Measurements from ENCODE around the gene PRDX5.

Gene PRDX5

DNA sequence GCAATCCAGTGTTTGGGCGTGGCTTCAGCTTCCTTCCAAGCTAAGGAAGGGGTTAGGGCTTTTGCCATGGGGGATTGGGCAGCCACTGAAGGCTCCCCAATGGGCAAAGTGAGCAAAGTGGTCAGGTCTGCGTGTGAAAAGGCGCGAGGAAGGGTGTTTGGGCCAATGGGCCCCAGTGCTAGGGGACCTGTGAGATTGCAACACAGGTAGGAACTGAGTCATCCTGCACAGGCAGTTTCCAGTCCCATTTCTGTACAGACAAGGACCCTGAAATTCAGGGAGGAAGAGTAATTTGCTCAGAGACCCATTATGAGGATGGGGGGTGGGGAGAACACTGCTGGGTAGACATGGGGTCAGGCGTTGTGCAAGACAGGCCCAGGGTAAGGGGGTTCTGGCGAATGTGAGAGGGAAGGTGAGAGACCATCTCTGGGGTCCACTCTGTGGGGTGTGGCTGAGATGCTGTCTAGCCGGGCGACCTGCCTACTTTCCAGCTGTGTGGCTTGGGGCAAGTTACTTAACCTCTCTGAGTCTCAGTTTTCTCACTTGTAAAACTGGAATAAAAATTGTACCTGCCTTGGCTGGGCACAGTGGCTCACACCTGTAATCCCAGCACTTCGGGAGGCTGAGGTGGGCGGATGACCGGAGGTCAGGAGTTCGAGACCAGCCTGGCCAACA is 29.4 kb downstream of the PRDX5 start:
- DNase-seq (ENCODE audit: low spot score): no peak

DNA sequence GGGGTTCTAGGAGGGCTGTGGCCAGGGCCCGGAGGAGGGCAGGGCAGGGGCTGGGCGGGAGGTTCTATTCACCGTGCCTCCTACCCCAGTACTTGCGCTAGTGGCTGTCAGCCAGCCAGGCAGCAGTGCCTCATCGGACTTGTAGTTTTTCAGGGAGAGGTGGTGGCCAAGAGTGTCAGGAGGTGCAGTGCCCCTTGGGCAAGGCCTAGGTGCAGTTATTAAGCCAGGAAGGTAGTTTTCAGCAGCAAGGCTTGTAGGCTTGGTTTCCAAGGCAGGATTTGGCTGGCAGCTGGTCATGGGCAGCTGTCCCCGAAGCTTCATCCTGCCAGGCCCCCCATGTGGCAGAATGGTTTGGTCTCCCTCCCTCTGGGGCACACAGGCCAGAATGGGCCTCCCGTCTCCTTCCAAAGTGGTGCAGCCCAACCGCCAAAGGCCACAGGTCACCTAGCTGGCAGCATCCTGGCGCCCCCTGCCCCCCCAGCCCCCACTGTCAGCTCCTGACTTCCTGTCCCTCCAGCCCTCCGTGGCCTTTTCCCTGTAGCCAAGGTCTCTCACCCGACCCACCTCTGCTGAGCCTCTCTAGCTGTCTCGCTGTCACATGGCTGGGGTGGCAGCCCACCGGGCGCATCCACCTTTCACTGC is 30.6 kb downstream of the PRDX5 start:
- DNase-seq (ENCODE audit: low spot score): no peak

DNA sequence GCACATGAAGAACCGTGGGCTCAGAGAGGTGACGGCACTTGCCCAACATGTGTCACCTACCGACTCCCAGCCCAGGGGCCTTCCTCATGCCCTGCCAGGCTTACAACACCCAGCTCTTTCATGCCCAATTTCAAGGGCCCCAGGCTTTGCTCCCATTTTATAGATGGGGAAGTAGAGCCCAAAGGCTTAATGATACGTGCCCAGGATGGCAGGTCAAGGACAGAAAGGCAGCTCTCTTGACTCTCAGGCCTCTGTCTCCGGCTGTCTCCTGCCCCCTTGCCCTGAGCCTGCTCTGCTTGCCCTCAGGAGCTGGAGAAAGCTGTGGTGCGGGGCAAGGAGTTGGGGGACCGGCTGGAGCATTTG is 31.1 kb downstream of the PRDX5 start:
- DNase-seq (ENCODE audit: low spot score): no peak

DNA sequence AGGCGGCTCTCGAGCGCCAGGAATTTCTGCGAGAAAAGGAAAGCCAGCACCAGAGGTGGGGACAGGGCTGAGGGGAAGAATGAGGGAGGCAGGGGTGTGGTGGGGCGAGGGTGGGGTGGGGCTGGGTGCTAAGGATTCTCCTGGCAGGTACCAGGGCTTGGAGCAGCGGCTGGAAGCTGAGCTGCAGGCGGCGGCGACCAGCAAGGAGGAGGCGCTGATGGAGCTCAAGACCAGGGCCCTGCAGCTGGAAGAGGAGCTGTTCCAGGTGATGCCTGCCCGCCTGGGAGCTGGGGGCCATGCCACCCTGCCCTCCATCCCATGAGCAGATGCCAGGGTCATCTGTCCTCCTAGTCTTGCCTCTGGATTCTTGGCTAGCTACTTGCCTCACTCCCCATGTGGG is 31.5 kb downstream of the PRDX5 start:
- DNase-seq (ENCODE audit: low spot score): no peak

DNA sequence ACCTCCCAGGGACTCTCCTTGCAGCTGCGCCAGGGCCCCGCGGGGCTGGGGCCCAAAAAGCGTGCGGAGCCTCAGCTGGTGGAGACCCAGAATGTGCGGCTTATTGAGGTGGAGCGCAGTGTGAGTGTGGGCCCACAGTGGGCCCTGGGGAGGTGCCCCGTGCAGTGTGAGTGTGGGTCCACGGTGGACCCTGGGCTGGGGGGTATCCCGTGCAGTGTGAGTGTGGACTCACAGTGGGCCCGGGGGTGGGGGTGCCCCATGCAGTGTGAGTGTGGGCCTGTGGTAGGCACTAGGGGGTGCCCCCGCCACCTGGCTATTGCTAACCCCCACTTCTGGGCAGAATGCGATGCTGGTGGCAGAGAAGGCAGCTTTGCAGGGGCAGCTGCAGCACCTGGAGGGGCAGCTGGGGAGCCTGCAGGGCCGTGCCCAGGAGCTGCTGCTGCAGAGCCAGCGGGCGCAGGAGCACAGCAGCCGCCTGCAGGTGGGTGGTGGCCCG is 33.3 kb downstream of the PRDX5 start:
- DNase-seq (ENCODE audit: low spot score): no peak

DNA sequence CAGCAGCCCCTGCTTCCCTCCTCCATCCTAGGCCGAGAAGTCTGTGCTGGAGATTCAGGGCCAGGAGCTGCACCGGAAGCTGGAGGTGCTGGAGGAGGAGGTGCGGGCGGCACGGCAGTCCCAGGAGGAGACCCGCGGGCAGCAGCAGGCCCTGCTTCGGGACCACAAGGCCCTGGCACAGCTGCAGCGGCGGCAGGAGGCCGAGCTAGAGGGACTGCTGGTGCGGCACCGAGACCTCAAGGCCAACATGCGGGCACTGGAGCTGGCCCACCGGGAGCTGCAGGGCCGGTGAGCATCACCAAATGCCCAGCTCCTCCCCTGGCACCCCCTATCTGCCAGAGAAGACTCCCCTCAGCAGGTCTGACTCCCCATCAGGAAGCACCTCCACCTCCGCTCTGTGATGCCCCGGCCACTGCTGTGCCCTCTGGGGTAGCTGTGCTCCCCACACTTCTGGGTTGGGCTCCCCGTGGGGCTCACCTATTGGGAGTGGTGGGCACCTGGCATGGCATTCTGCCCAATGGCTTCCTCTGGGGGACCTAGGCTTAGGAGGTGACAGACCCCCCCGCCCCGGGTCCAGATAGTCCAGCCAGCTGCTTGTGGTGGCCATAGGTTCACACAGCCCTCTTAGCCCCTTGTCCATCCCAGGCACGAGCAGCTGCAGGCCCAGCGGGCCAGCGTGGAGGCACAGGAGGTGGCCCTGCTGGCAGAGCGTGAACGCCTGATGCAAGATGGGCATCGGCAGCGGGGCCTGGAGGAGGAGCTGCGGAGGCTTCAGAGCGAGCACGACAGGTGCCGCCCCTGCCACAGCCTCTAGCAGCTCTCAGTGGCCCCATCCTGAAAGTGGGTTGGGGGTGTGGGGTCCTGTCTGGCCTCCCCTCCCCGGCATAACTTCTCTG is 34.4 kb downstream of the PRDX5 start:
- no peak for DNase-seq (ENCODE audit: low spot score)

DNA sequence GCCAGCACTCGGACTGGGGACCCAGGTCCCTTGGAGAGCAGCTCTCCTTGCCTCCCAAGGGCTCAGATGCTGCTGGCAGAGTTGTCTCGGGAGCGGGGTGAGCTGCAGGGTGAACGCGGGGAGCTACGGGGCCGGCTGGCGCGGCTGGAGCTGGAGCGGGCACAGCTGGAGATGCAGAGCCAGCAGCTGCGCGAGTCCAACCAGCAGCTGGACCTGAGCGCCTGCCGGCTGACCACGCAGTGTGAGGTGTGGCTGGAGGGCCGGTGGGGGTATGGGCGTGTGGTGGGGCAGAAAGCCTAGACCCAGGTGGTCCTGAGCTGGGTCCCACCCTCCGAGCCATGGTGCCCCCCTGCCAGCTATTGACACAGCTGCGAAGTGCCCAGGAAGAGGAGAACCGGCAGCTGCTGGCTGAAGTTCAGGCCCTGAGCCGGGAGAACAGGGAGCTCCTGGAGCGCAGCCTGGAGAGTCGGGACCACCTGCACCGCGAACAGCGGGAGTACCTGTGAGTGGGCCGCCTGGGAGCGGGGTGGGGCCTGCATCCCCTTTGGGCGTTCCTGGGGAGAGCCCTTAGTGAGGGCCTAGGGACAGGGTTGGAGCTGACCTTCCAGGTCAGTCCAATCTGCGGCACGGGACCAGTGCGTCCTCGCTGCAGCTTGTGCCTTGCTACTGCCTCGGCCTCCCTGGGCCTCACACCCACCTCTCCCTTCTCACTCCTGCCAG is 35.2 kb downstream of the PRDX5 start:
- no peak for DNase-seq (ENCODE audit: low spot score)

DNA sequence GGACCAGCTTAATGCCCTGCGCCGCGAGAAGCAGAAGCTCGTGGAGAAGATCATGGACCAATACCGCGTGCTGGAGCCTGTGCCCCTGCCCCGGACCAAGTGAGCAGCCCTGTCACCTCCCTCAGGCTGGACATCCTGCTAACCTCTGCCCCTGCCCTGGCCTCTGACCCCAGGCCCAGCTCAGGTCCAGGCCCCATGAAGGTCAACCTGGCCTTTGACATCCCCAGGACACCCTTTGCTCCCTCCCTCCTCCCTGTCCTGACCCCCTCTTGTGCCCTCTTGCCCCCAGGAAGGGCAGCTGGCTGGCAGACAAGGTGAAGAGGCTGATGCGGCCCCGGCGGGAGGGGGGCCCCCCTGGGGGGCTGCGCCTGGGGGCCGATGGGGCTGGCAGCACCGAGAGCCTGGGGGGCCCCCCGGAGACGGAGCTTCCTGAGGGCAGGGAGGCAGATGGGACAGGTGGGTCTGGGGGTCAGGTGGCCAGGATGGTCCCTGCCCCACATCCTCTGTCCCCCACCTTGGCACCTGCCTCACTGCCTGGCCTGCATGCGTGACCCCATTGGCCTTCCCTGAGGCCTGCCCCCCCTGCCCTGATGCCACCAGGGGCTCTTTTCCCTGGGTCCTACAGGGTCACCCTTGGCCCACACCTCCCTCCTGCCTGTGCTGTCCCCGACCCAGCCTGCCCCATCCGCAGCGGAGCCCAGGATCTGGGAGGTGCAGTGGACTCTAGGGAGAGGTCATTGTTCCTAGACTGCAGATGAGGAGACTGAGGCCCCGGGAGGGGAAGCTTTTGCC is 36.0 kb downstream of the PRDX5 start:
- DNase-seq (ENCODE audit: low spot score): no peak

DNA sequence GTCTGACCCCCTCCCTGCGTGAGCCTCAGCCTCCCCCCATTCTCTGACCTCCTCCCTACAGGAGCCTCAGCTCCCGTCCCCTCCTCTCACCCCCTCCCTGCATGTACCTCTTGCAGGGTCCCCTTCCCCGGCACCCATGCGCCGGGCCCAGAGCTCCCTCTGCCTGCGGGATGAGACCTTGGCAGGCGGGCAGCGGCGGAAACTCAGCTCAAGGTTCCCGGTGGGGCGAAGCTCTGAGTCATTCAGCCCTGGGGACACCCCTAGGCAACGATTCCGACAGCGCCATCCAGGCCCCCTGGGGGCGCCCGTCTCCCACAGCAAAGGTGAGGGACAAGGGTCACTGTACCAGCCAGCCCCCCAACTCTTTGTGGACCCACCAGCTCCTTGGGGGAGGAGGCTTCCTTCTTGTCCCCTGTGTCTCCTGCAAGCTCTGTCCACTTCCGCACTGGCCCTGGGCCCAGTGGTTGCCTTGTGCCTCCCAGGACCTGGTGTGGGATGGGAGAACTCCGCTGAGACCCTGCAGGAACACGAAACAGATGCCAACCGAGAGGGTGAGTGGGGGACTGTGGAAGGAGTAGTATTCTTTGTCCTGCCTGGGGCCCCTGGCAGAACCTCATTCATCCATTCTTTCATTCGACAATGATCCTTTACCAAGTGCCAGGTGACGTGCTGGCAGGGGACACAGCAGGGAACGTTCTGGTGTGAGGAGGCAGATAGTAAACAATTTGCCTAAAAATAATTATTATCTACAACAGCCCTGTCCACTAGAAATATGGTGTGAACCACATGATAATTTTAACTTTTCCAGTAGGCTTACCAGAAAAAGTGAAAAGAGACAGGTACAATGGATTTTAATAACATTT is 37.4 kb downstream of the PRDX5 start:
- peak; percentile 92 for DNase-seq (ENCODE audit: low spot score)

DNA sequence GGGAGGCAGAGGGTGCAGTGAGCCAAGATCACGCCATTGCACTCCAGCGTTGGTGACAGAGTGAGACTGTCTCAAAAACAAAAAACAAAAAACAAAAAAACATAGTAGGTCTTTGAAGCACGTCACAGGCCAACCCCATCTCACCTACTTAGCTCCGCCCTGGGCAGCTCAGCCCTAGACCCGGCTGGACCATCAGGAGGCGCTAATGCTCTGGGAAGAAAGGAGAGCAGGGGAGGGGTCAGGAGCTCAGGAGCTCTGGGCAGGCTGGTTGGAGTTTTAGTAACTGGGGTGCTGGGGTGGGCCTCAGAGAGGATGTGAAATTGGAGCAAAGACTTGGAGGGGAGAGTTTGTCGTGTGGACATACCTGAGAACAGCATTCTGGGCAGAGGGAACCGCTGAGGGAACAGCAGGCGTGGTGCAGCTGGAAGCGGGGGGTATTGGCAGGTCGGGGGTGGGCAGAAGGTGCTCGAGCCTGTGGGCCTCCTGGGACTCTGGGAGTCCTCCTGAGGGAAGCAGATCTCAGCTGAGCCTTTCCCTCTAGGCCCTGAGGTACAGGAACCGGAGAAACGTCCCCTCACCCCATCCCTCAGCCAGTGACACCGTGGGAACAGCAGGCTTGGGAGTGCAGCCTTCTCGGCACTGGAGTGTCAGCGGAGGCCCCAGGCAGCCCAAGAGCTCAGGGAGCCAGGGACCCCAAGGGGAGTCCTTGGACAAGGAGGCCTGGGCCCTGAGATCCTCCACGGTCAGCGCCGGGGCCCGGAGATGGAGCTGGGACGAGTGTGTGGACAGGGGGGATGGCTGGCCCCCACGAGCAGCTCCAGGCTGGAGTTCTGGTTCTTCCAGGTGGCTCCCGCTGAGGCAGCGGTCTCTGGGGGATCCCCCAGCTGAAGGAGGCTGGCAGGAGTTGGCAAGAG is 38.8 kb downstream of the PRDX5 start:
- peak; percentile 49 for DNase-seq (ENCODE audit: low spot score)

DNA sequence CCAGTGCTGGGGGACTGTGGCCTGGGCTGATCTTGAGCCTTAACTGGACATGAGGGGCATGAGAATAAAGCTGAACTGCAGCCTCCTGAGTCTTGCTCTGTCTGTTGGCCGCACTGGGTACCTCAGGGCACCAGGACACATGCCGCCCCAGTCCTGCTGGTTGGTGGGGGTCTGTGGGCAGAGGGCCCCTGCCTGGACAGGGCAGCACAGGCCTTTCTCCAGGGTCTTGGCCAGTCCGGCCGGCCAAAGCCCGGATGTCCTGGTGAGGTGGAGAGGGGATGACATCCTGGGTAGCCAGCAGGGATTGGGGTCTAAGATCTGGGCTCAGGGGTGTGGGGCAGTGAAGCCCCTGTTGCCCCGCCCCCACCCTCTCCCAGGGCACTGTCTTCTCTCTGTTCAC is 39.5 kb downstream of the PRDX5 start:
- no peak for DNase-seq (ENCODE audit: low spot score)

DNA sequence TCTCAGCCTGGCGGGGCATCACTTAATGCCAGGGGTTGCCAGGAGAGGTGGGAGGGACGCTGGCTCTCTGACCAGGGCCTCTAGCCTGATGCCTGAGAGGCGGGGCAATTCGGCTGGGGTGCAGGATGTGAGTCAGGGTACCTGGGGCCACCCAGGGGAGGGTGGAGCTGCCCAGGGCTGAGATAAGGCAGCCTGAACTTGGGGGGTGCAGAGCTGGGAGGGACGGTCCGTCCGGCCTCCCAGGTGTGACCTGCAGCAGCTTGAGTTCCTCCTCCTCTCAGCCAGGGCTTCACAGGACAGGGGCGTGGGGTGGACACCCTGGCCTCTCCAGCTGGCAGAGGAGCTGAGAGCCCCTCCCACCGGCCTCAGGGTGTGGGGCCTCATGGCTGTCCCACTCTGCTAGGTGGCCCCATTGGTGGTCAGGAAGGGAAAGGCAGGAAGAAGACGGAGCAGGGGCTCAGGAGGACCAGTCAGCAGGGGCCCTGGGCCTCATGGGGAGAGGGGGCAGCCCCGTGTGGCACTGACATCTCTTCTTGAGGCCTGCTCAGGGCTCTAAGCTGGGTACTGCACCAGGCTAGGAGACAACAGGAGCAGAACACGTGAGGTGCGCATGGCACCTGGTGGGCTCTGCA is 40.1 kb downstream of the PRDX5 start:
- no peak for DNase-seq (ENCODE audit: low spot score)

DNA sequence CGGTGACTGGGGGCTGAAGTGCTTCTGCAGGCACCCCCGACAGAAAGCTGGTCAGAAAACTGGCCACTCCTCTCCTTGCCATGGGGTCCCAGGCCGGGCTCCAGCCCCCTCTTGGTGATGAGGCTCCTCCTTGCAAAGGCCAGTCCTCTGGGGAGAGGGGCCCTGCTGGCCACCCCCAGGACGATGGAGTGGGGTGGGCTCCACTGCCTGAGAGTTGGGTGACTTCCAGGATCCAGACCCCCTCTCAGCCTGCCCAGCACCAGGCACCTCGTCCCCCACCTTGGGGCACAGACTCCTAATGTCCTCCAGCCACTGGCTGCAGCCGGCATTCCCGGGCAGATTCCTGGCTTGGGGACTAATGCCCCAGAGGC is 40.6 kb downstream of the PRDX5 start:
- no peak for DNase-seq (ENCODE audit: low spot score)

DNA sequence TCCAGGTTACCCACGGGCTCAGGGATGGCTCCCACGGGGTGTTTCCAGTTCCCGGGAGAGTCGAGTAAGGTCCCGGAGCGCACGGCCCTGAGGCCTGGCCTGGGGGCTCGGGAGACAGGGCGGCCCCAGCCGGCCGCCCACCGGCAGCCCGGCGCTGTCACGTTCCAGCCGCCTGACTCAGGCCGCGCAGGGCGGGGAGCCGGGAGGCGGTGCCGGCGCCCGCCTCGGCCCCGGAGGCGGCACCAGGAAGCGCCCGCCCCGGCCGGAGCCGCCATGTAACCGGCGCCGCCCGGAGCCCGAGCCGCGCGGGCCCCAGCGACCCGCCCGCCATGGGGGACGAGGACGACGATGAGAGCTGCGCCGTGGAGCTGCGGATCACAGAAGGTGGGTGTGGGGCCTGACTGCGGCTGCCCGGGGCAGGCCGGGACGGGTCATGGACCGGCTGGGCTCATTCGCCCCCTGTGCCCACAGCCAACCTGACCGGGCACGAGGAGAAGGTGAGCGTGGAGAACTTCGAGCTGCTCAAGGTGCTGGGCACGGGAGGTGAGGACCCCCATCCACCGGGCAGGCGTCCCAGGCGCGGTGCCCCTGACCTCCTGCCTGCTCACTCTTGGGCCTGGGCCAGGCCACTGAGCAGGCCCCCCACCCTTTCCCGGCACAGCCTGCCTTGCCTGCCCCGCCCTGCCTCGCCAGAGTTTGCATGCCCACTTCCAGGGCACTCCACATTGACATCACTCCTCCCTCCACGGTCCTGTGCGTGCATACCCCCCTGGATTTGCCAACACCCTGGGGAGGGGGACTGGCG is 41.2 kb downstream of the PRDX5 start, which contains the start of gene RPS6KA4:
Gene RPS6KA4, plus strand, starts transcription at position 256 of the 805 bp plus-strand sequence. Its CDS starts 74 bp downstream, at position 330.
- peak; percentile 98 for DNase-seq (ENCODE audit: low spot score)

DNA sequence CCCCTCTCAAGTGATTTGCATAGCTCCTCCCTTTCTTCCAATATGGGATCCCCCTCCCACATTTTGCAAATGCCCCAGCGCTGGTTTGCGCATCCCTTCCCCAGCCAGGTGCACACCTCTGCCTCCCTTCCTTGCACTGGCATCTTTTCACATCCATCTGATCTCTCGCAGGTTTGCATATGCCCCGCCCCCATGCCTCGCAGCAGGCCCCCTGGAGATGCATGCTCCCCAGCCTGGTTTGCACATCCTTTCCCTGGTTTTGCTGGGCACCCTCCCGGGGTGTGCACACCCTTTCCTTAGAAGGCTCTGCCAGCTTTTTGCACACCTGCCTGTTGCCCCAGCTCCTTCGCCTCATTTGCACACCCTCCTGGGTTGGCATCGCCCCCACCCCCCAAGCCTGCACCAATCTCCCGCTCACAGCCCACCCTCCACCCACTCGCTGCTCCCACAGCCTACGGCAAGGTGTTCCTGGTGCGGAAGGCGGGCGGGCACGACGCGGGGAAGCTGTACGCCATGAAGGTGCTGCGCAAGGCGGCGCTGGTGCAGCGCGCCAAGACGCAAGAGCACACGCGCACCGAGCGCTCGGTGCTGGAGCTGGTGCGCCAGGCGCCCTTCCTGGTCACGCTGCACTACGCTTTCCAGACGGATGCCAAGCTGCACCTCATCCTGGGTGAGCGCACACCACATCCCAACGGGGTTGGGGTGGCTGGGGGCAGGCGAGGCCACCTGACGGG is 42.0 kb downstream of the PRDX5 start:
- no peak for DNase-seq (ENCODE audit: low spot score)

DNA sequence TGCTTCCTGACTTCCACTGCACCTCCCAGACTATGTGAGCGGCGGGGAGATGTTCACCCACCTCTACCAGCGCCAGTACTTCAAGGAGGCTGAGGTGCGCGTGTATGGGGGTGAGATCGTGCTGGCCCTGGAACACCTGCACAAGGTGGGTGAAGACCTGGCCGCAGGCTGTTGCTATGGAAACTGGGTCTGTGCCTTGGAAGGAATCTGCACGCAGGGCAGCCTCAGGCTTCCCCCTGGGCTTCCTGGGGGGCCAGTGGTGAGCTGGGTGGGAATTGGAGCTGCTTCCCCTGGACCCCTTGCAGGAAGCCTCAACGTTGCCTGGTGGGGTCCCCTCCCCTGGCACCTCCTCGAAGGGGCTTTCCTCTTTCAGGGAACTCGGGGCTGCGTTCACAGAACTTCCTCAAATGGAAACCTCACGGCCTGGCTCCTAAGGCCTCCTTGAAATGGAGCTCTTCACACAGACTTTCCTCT is 42.6 kb downstream of the PRDX5 start:
- DNase-seq (ENCODE audit: low spot score): no peak

DNA sequence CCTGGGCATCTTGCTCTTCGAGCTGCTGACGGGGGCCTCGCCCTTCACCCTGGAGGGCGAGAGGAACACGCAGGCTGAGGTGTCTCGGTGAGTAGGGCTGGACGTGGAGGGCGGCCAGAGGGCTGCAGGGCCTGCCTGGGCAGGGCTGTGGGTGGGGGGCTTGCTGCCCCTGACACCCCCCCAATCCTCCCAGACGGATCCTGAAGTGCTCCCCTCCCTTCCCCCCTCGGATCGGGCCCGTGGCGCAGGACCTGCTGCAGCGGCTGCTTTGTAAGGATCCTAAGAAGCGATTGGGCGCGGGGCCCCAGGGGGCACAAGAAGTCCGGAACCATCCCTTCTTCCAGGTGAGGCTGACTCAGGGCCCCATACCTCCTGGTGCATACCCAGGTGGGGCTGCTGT is 43.7 kb downstream of the PRDX5 start:
- DNase-seq (ENCODE audit: low spot score): no peak

All from AG20443 (cell line).